Panc1 (cell line): ENCODE results near the gene ALDH16A1. TPM values are rescaled to one million over a fixed set of nuclear protein-coding genes. Genes with fewer than 3 reads are reported as not detected.

ENCODE experiments used
- ATAC-seq: fragments of 200-7000 bp; cut with Tn5 transposase; 2 replicates; pipeline ENCODE4 v1.9.1; 2020; ENCODE audit warnings: mild to moderate bottlenecking, moderate library complexity
- BruUV-seq: library from RNA; stranded (reverse); fragments of 400-500 nt; replicated peaks from 2 replicates; lab custom pipeline; 2021; lab: Mats Ljungman, UMichigan
- CTCF ChIA-PET: fragments of 300-600 bp; sonication (Branson Sonifier 250); formaldehyde crosslinking; loops from one replicate; lab custom pipeline; 2022; ENCODE audit warnings: antibody characterized with exemption; lab: Charles Lee
- POLR2A ChIA-PET: fragments of 300-600 bp; sonication (Branson Sonifier 250); formaldehyde crosslinking; loops from one replicate; lab custom pipeline; 2022; ENCODE audit warnings: antibody characterized with exemption; lab: Charles Lee
- DNase-seq: peaks from one replicate; pipeline ENCODE4 v3.0.0-alpha.2; 2010; ENCODE audit warnings: low read depth, low spot score
- H3K27ac ChIP-seq: 2 replicates; pipeline ENCODE4 v1.5.1; 2011; ENCODE audit warnings: mild to moderate bottlenecking, low read length, inconsistent platforms
- H3K27me3 ChIP-seq: fragments of 200-500 bp; sonication (Bioruptor generic); 2 replicates; pipeline ENCODE4 v1.6.0; 2014; ENCODE audit warnings: low read length, inconsistent platforms; ENCODE audit not compliant: control insufficient read depth, insufficient read depth
- H3K36me3 ChIP-seq: fragments of 200-500 bp; sonication (Bioruptor generic); 2 replicates; pipeline ENCODE4 v1.5.1; 2014; ENCODE audit warnings: inconsistent platforms, mild to moderate bottlenecking, low read length, moderate library complexity; ENCODE audit not compliant: control insufficient read depth, insufficient read depth
- H3K4me1 ChIP-seq: 2 replicates; pipeline ENCODE4 v1.5.1; 2011; ENCODE audit warnings: inconsistent platforms, mild to moderate bottlenecking, low read length, moderate library complexity; ENCODE audit not compliant: control insufficient read depth, insufficient read depth
- H3K4me3 ChIP-seq, 2 experiments: 2 replicates each; pipeline ENCODE4 v1.5.1; 2011 to 2012; ENCODE audit warnings: low read depth in 2 of 2, low read length in 2 of 2, mild to moderate bottlenecking in 2 of 2, inconsistent platforms in 1 of 2, moderate library complexity in 1 of 2
- H3K9me3 ChIP-seq: fragments of 200-500 bp; sonication (Bioruptor generic); 2 replicates; pipeline ENCODE4 v1.5.1; 2014; ENCODE audit warnings: low read depth, mild to moderate bottlenecking, inconsistent platforms, low read length, moderate library complexity; ENCODE audit not compliant: control insufficient read depth, insufficient read depth
- POLR2AphosphoS5 ChIP-seq: IDR thresholded peaks from 2 replicates; pipeline ENCODE4 v1.6.1; 2012; ENCODE audit warnings: mild to moderate bottlenecking, low read depth, low read length, moderate library complexity
- SIN3A ChIP-seq: IDR thresholded peaks from 2 replicates; pipeline ENCODE4 v1.6.1; 2012; ENCODE audit warnings: low read depth, mild to moderate bottlenecking, low read length, moderate library complexity, borderline replicate concordance; ENCODE audit not compliant: insufficient read depth
- TCF7L2 ChIP-seq: IDR thresholded peaks from 2 replicates; pipeline ENCODE4 v1.6.1; 2011; ENCODE audit warnings: mild to moderate bottlenecking, low read depth, low read length, inconsistent platforms
- in situ Hi-C: cut with HindIII; loops from 2 replicates; pipeline ENCODE4 v1.10.0; 2016; ENCODE audit warnings: low sequenced_read_pairs, low pct_unique_long_range_greater_than_20kb
- intact Hi-C: fragments of 100-400 bp; cut with micrococcal nuclease; formaldehyde crosslinking; loops from one replicate; pipeline ENCODE4 v1.10.0; 2022; ENCODE audit not compliant: unreplicated experiment
- total RNA-seq: library from RNA; stranded (reverse); gene quantifications from one replicate; pipeline ENCODE4 v1.2.1, GENCODE V29; 2021; ENCODE audit not compliant: unreplicated experiment
- TF ChIP-seq, protein P1 (sequence below), 2 experiments: IDR thresholded peaks; 2 replicates each; pipeline ENCODE4 v1.6.1; 2011 to 2012; ENCODE audit warnings: low read depth in 2 of 2, control low read depth in 1 of 2, low read length in 1 of 2, mild to moderate bottlenecking in 1 of 2, moderate library complexity in 1 of 2; ENCODE audit not compliant: insufficient read depth in 1 of 2
- TF ChIP-seq, protein P2 (sequence below): fragments of 450-650 bp; IDR thresholded peaks from 2 replicates; pipeline ENCODE4 v1.5.1; 2017; ENCODE audit warnings: mild to moderate bottlenecking

The ALDH16A1 gene
- total RNA-seq, 1 experiment from 2014 or later: 19.6 TPM

DNA sequence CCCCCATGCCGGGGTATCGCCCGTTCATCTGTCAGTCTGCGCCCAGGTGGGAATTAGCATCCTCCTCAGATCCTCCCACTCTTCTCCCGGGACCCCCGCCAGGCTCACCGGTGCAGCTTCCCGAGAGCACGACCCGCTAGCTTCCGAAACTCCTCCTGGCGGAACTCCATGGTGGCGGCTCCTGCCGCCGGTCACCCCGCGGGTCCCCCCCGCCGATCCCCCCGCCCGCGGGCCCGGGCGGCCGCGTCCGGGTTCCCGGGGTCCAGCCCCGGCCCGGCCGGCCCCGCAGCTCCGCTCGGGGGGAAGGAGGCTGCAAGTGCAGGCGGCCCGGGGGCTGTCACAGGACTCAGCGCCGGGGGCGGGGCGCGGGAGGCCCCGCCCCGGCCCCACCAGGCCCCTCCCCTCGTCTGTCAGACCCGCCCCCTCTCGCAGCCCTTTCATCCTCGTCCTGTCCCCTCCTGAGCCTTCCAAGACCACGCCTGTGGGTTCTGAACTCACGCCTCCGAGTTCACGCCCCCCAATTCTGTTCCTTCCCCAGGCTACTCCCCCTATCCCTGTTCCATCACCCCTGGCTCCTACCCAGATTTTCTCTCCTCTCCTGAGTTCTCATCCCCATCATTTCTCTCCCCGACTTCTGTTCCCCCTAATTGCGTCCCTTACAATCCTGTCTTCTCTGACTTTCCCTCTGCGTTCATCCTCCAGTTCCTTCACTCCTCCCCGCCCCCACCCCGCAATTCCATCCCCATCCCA lies 11.6 kb upstream of the ALDH16A1 start, which contains the start of gene SLC17A7:
SLC17A7 (minus strand) TSS at position 318 of the 750 bp plus-strand sequence; CDS start at position 170, 148 bp downstream.
- Histone ChIP-seq H3K9me3 (no peaks in the 10 kb centered on the region), H3K27me3 (peaks cover 9% of the 10 kb centered on the region; the same call in 1 of the 2 replicates), H3K4me1 (no peaks in the 10 kb centered on the region; the same call in 1 of the 2 replicates), H3K36me3 (no peaks in the 10 kb centered on the region), H3K4me3 (peak within 1 kb of the TSS; percentile 61 to 62), H3K27ac (no peak within 1 kb of the TSS)
- ChIA-PET POLR2A (interaction anchor here (0.7 kb wide), 1 partner anchor 139 kb away, joined by 9 read pairs; the partner anchor contains the start of gene NOSIP), CTCF (interaction anchor here (0.6 kb wide), 1 partner anchor 53 kb away, joined by 3 read pairs; the partner anchor contains the start of gene KASH5)
- ATAC-seq: no peak
- intact Hi-C loops (loop anchor here (5.0 kb wide), 1 partner anchor 49 kb away; no protein-coding TSS in a partner anchor), in situ Hi-C loops (no loop called here)
- TF ChIP-seq, protein P1, sequence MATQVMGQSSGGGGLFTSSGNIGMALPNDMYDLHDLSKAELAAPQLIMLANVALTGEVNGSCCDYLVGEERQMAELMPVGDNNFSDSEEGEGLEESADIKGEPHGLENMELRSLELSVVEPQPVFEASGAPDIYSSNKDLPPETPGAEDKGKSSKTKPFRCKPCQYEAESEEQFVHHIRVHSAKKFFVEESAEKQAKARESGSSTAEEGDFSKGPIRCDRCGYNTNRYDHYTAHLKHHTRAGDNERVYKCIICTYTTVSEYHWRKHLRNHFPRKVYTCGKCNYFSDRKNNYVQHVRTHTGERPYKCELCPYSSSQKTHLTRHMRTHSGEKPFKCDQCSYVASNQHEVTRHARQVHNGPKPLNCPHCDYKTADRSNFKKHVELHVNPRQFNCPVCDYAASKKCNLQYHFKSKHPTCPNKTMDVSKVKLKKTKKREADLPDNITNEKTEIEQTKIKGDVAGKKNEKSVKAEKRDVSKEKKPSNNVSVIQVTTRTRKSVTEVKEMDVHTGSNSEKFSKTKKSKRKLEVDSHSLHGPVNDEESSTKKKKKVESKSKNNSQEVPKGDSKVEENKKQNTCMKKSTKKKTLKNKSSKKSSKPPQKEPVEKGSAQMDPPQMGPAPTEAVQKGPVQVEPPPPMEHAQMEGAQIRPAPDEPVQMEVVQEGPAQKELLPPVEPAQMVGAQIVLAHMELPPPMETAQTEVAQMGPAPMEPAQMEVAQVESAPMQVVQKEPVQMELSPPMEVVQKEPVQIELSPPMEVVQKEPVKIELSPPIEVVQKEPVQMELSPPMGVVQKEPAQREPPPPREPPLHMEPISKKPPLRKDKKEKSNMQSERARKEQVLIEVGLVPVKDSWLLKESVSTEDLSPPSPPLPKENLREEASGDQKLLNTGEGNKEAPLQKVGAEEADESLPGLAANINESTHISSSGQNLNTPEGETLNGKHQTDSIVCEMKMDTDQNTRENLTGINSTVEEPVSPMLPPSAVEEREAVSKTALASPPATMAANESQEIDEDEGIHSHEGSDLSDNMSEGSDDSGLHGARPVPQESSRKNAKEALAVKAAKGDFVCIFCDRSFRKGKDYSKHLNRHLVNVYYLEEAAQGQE (IDR thresholded peaks at IDR 0.05; ENCODE audit: insufficient read depth in 1 of 2, low read depth in 2 of 2, low read length in 1 of 2): no peak
- TF ChIP-seq TCF7L2: 0 out of 2 replicates have a peak, but pooled peaks have one; percentile 18
- BruUV-seq: no TSS peak
- DNase-seq: no peak

DNA sequence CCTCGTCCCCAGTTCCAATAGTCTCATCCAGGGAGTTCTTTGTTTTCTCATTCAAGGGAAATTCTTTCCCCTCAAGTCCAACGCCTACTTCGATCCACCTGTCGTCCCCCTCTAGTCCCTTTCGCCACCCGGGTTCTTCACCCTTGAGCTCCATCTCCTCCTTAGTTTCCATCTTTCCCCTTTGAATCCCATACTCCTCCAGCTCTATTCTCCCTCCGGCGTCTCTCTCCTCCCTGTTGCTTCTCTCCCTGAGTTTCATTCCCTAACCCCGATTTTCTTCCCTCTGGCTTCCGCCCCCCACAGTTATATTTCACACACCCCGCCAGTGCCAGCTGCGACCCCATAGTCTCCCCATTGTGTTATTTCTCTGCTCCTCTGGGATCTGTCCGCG lies 11.1 kb upstream of the ALDH16A1 start:
- intact Hi-C loops (loop anchor here (5.0 kb wide), 1 partner anchor 50 kb away; no protein-coding TSS in a partner anchor), in situ Hi-C loops (no loop called here)
- POLR2A ChIA-PET: interaction anchor here (0.7 kb wide), 1 partner anchor 138 kb away, joined by 9 read pairs; the partner anchor contains the start of gene NOSIP
- peaks cover 9% of the 10 kb centered on the region; the same call in 1 of the 2 replicates for H3K27me3 ChIP-seq
- no peaks in the 10 kb centered on the region for H3K36me3 ChIP-seq
- H3K4me3 ChIP-seq: peak overlapping the region; percentile 61 to 62
- no TSS peak for BruUV-seq
- H3K4me1 ChIP-seq: no peaks in the 10 kb centered on the region; the same call in 1 of the 2 replicates
- ATAC-seq (no peak), DNase-seq (no peak)
- TF ChIP-seq TCF7L2 (no peak), POLR2AphosphoS5 (no peak), SIN3A (no peak)
- TF ChIP-seq, protein P1 (IDR thresholded peaks at IDR 0.05; ENCODE audit: insufficient read depth in 1 of 2, low read depth in 2 of 2, low read length in 1 of 2): no peak
- TF ChIP-seq, protein P2, sequence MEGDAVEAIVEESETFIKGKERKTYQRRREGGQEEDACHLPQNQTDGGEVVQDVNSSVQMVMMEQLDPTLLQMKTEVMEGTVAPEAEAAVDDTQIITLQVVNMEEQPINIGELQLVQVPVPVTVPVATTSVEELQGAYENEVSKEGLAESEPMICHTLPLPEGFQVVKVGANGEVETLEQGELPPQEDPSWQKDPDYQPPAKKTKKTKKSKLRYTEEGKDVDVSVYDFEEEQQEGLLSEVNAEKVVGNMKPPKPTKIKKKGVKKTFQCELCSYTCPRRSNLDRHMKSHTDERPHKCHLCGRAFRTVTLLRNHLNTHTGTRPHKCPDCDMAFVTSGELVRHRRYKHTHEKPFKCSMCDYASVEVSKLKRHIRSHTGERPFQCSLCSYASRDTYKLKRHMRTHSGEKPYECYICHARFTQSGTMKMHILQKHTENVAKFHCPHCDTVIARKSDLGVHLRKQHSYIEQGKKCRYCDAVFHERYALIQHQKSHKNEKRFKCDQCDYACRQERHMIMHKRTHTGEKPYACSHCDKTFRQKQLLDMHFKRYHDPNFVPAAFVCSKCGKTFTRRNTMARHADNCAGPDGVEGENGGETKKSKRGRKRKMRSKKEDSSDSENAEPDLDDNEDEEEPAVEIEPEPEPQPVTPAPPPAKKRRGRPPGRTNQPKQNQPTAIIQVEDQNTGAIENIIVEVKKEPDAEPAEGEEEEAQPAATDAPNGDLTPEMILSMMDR: no peak
- H3K27ac ChIP-seq: no peak overlapping the region
- no peaks in the 10 kb centered on the region for H3K9me3 ChIP-seq
- CTCF ChIA-PET: interaction anchor here (0.6 kb wide), 1 partner anchor 54 kb away, joined by 3 read pairs; the partner anchor contains the start of gene KASH5
